ENCODE measurements around the gene ODC1.

DNA sequence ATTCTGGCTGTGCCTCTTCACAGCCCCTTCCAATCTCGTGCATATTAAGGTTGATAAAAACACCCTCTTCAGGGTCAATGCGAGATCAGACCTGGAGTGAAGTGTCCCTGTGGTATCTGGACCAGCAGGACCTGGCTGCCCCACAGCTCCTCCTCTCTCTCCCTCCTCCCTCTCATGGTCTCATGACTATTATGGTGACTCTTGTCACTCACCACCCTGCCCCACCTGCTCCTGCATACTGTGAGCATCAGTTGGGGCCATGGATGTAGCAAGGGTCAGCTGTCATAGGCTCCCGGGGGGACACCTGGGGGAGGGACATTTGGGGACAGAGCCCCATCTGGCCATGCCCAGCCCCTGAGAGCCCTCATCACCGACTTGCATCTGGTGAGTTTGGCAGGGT lies 50.2 kb downstream of the ODC1 start:
- TF ChIP-seq EZH2 (IDR thresholded peaks at IDR 0.05; ENCODE audit: insufficient read depth, low read length) = no peak
- TF ChIP-seq, protein P1, sequence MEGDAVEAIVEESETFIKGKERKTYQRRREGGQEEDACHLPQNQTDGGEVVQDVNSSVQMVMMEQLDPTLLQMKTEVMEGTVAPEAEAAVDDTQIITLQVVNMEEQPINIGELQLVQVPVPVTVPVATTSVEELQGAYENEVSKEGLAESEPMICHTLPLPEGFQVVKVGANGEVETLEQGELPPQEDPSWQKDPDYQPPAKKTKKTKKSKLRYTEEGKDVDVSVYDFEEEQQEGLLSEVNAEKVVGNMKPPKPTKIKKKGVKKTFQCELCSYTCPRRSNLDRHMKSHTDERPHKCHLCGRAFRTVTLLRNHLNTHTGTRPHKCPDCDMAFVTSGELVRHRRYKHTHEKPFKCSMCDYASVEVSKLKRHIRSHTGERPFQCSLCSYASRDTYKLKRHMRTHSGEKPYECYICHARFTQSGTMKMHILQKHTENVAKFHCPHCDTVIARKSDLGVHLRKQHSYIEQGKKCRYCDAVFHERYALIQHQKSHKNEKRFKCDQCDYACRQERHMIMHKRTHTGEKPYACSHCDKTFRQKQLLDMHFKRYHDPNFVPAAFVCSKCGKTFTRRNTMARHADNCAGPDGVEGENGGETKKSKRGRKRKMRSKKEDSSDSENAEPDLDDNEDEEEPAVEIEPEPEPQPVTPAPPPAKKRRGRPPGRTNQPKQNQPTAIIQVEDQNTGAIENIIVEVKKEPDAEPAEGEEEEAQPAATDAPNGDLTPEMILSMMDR (IDR thresholded peaks at IDR 0.05; ENCODE audit: insufficient read depth, low read depth, low read length) = no peak

Data from astrocyte (in vitro differentiated cells and primary cell).